Lung (tissue), 12 donors: ENCODE results near the gene RNF14. TPM values are rescaled to one million over a fixed set of nuclear protein-coding genes. Genes with fewer than 3 reads are reported as not detected.
A peak's percentile ranks its signal among the peaks of the same experiment; 100 is the strongest.

Experiments
- ATAC-seq: fragments of 200-7000 bp; cut with Tn5 transposase; one replicate; pipeline ENCODE4 v1.9.1; 2020; ENCODE audit warnings: moderate number of reproducible peaks; ENCODE audit not compliant: insufficient read depth, low FRiP score
- DNase-seq, 3 donors: peaks; one replicate each; pipeline ENCODE4 v3.0.0-alpha.2; 2013 to 2017
- H3K27ac ChIP-seq, 2 donors: one replicate each; pipeline ENCODE4 v1.5.1; 2013; ENCODE audit warnings: mild to moderate bottlenecking in 2 of 2, moderate library complexity in 2 of 2, control low read depth in 1 of 2, inconsistent platforms in 1 of 2, low read depth in 1 of 2, low read length in 1 of 2
- H3K27me3 ChIP-seq, 3 donors: one replicate each; pipeline ENCODE4 v1.5.1; 2013; ENCODE audit warnings: low read length in 2 of 3; ENCODE audit not compliant: control insufficient read depth in 3 of 3, insufficient read depth in 3 of 3
- H3K36me3 ChIP-seq, 4 donors: one replicate each; pipeline ENCODE4 v1.5.1; 2013; ENCODE audit warnings: low read length in 4 of 4, mild to moderate bottlenecking in 1 of 4, moderate library complexity in 1 of 4; ENCODE audit not compliant: control insufficient read depth in 4 of 4, insufficient read depth in 4 of 4
- H3K4me1 ChIP-seq, 5 donors: one replicate each; pipeline ENCODE4 v1.5.1; 2013; ENCODE audit warnings: low read length in 5 of 5, mild to moderate bottlenecking in 2 of 5, moderate library complexity in 1 of 5; ENCODE audit not compliant: control insufficient read depth in 5 of 5, insufficient read depth in 5 of 5
- H3K4me3 ChIP-seq: one replicate; pipeline ENCODE4 v1.5.1; 2013; ENCODE audit warnings: mild to moderate bottlenecking, control low read depth, moderate library complexity
- H3K9ac ChIP-seq, 2 donors: one replicate each; pipeline ENCODE4 v1.5.1; 2013; ENCODE audit warnings: low read length in 2 of 2, control low read depth in 1 of 2; ENCODE audit not compliant: insufficient read depth in 1 of 2
- H3K9me3 ChIP-seq, 4 donors: one replicate each; pipeline ENCODE4 v1.5.1; 2013; ENCODE audit warnings: low read length in 3 of 4, mild to moderate bottlenecking in 1 of 4, moderate library complexity in 1 of 4; ENCODE audit not compliant: control insufficient read depth in 4 of 4, insufficient read depth in 3 of 4
- WGBS, 2 donors: extraction: QIAGEN DNeasy Blood & Tissue Kit; methylation state at CpG; one replicate each; pipeline ENCODE4 v1.1.7; 2013; 5-methylcytosine and 5-hydroxymethylcytosine counted together
- polyA plus RNA-seq, 2 donors: library from polyadenylated mRNA; stranded (reverse); fragments of 200-250 nt; gene quantifications; one replicate each; pipeline ENCODE4 v1.2.1, GENCODE V29; 2013
- total RNA-seq, 2 donors: library from RNA; depleted of rRNA in 1 of 2; stranded (reverse); fragments of >200 nt in 1 of 2; gene quantifications; one replicate each; pipeline ENCODE4 v1.2.1, GENCODE V29; 2014 to 2021
- TF ChIP-seq, protein P1 (sequence below): IDR thresholded peaks from 2 replicates; pipeline ENCODE4 v1.5.1; 2012; ENCODE audit warnings: mild to moderate bottlenecking; ENCODE audit errors: control extremely low read depth, extremely low read depth
- donor health status: control.
- donor health status: control.
- donor health status: Bipolar disorder and iron deficiency.
- donor health status: healthy.
- donor health status: DM: yes; HTN: yes; CAD: no.

RNF14 gene
- total and polyA plus RNA-seq, 4 donors = 16.8 to 66.0 (median 45.1) TPM

DNA sequence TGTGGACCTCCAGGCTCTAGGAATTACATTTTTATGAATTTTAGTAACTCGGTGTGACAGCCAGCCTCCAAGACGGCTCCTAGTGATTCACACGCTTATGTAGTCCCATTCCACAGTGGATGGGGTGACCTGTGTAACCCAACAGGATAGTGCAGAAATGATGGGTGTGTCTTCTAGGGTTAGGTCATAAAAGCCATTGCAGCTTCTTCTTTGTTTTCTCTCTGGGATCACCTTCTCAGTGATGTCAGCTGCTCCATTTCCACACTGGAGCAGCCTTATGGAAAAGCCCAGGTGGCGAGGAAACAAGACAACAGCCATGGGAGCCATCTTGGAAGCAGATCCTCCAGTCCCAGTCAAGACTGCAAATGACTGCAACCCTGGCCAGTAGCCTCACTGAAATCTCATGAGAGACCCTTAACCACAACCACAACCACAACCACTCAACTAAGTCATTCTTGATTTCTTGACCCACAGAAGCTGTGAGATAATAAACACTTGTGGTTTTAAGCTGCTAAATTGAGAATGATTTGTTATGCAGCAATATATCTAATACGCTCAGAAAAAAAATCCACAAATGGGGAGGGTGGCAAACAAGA, 49.0 kb downstream of the RNF14 start:
- Histone ChIP-seq H3K36me3 (no peaks in the 10 kb centered on the region), H3K27ac (no peak overlapping the region), H3K9ac (no peak overlapping the region), H3K9me3 (peaks cover 0 to 3% (median 0%) of the 10 kb centered on the region in 4 donors), H3K4me3 (no peak overlapping the region), H3K27me3 (peaks cover 0 to 5% (median 0%) of the 10 kb centered on the region in 3 donors), H3K4me1 (peaks cover 0 to 7% (median 5%) of the 10 kb centered on the region in 5 donors)
- ATAC-seq = no peak
- TF ChIP-seq, protein P1, sequence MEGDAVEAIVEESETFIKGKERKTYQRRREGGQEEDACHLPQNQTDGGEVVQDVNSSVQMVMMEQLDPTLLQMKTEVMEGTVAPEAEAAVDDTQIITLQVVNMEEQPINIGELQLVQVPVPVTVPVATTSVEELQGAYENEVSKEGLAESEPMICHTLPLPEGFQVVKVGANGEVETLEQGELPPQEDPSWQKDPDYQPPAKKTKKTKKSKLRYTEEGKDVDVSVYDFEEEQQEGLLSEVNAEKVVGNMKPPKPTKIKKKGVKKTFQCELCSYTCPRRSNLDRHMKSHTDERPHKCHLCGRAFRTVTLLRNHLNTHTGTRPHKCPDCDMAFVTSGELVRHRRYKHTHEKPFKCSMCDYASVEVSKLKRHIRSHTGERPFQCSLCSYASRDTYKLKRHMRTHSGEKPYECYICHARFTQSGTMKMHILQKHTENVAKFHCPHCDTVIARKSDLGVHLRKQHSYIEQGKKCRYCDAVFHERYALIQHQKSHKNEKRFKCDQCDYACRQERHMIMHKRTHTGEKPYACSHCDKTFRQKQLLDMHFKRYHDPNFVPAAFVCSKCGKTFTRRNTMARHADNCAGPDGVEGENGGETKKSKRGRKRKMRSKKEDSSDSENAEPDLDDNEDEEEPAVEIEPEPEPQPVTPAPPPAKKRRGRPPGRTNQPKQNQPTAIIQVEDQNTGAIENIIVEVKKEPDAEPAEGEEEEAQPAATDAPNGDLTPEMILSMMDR = no peak
- 85 to 93% methylated on average over 5 of the region's 5 CpGs for WGBS, 2 donors
- no peak for DNase-seq

DNA sequence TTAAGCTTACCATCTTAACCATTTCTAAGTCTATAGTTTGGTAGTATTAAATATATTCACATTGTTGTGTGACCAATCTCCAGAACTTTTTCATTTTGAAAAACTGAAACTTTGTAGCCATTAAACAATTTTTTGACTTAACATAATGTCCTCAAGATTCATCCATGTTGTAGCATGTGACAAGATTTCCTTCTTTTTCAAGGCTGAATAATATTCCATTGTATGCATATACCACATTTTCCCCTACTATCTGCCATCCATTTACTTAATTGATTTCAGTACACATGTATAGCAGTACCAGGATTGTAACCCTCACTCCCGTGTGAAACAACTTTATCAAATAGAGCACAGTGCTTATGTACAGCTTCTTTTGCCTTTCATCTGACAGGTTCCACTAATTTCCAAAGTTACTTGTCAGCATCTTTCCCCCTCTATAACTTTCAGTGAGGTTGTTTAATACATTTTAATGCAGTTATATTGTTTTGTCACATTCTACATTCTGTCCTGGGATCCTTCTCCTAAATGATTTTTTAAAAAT, 51.3 kb downstream of the RNF14 start:
- H3K27ac ChIP-seq = no peak overlapping the region
- no peak overlapping the region for H3K9ac ChIP-seq
- peaks cover 0 to 5% (median 0%) of the 10 kb centered on the region in 3 donors for H3K27me3 ChIP-seq
- DNase-seq = no peak
- TF ChIP-seq, protein P1 = no peak
- no peak overlapping the region for H3K4me3 ChIP-seq
- no peak for ATAC-seq
- H3K36me3 ChIP-seq = no peaks in the 10 kb centered on the region
- 85 to 92% methylated on average over 1 of the region's 1 CpG for WGBS, 2 donors
- peaks cover 0 to 3% (median 0%) of the 10 kb centered on the region in 4 donors for H3K9me3 ChIP-seq
- peaks cover 0 to 3% (median 0%) of the 10 kb centered on the region in 5 donors for H3K4me1 ChIP-seq

DNA sequence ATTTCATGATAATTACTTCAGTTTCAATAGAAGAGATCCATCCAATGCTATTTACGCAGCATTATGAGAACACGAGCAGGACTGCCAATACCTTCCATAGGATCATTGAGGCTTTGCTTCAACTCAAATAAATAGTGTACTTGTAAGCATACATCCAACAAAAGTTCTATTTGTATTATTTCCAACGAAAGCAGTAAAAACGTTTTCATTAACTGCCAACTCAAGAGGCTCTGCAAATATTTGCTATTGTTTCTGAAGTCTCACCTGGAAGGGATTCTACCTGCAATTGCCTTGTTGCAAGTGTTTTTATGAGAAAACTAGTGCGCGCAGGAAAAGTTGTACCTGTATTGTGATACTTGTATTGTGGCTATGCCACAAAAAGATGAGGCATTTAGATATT, 54.9 kb downstream of the RNF14 start:
- H3K36me3 ChIP-seq = no peaks in the 10 kb centered on the region
- WGBS, 2 donors = 72 to 85% methylated on average over 6 of the region's 6 CpGs
- no peak for ATAC-seq

More for the DNA sequence above, 54.9 kb downstream of the RNF14 start:
- Histone ChIP-seq H3K9ac (no peak overlapping the region), H3K4me1 (peaks cover 0 to 4% (median 0%) of the 10 kb centered on the region in 5 donors), H3K9me3 (peaks cover 0 to 3% (median 0%) of the 10 kb centered on the region in 4 donors), H3K27ac (no peak overlapping the region), H3K27me3 (peaks cover 0 to 5% (median 0%) of the 10 kb centered on the region in 3 donors), H3K4me3 (no peak overlapping the region)
- TF ChIP-seq, protein P1 = no peak
- peak in 1 of 3 donors; percentile 6 for DNase-seq
